ENCODE measurements around the gene HADH.

HADH gene

DNA sequence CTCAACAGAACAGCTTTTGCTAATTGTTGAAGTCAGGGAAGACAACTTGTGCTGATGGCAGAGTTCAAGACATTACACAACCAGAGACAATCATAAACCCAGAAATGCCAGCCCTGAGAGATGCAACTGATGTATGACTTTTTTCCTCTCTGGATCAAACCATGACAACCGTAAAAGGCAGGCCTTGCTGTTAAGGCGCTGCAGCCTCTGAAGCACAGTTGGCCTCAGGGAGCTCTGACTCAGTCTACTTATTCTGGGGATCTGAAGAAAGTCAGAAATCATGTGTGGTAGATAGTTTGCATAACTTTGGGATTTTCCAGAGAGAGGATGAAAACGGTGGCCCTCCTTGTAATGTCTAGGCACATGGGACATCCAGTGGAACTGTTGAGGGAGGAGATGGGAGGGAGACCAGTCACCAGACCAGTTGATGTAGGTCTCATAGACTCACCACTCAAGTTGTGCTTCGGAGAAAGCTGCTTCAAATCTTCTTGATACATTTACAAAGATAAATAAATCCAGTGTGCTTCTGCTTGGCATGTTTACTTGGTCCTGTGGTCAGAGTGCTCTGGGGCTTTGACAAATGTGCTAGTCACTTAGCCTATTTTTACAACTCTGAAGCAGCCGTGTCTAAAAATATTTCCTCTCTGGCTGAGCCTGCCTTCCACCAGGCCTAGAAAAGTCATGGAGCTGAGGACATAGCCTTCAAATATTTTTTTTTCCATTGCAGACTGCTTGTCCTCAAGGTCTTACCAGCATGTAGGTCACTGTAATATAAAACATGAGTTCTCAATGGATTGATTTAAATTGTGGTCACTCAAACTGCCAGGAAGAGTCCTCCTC, 7.5 kb downstream of the HADH start:
- H4K20me1 ChIP-seq (ENCODE audit: control insufficient read depth, insufficient read depth, low read depth, low read length), result peaks cover 20% of the 10 kb centered on the region
- peaks cover 94% of the 10 kb centered on the region for H3K79me2 ChIP-seq (ENCODE audit: control insufficient read depth, low read length)
- peaks cover 36% of the 10 kb centered on the region for H3K4me1 ChIP-seq (ENCODE audit: control insufficient read depth, low read length)
- no peaks in the 10 kb centered on the region for H3K9me2 ChIP-seq (replicated peaks; ENCODE audit: control insufficient read depth, low read length)
- H3K4me2 ChIP-seq (ENCODE audit: low read length), result no peak overlapping the region
- TF ChIP-seq EZH2phosphoT487 (IDR thresholded peaks at IDR 0.05; ENCODE audit: borderline replicate concordance, low read length), result no peak
- H3K27ac ChIP-seq (ENCODE audit: low read depth, low read length), result no peak overlapping the region
- H3K36me3 ChIP-seq (ENCODE audit: control insufficient read depth, low read length), result peaks cover 71% of the 10 kb centered on the region
- no peak overlapping the region for H3K4me3 ChIP-seq (ENCODE audit: low read length)
- peaks cover 4% of the 10 kb centered on the region; the same call in 1 of the 2 replicates for H3F3A ChIP-seq (ENCODE audit: control insufficient read depth, insufficient read depth)
- no peaks in the 10 kb centered on the region for H3K27me3 ChIP-seq (ENCODE audit: control insufficient read depth, low read length)
- no peaks in the 10 kb centered on the region for H3K9me3 ChIP-seq (ENCODE audit: control insufficient read depth, insufficient read depth, low read length)

- Histone ChIP-seq H3K4me2 (ENCODE audit: low read length) (no peak overlapping the region), H3K9me3 (ENCODE audit: control insufficient read depth, insufficient read depth, low read length) (no peaks in the 10 kb centered on the region), H3K27ac (ENCODE audit: low read depth, low read length) (no peak overlapping the region), H3K4me1 (ENCODE audit: control insufficient read depth, low read length) (peaks cover 30% of the 10 kb centered on the region), H4K20me1 (ENCODE audit: control insufficient read depth, insufficient read depth, low read depth, low read length) (peaks cover 17% of the 10 kb centered on the region), H3K36me3 (ENCODE audit: control insufficient read depth, low read length) (peaks cover 68% of the 10 kb centered on the region), H3F3A (ENCODE audit: control insufficient read depth, insufficient read depth) (peaks cover 4% of the 10 kb centered on the region; the same call in 1 of the 2 replicates), H3K27me3 (ENCODE audit: control insufficient read depth, low read length) (no peaks in the 10 kb centered on the region), H3K9me2 (replicated peaks; ENCODE audit: control insufficient read depth, low read length) (no peaks in the 10 kb centered on the region), H3K79me2 (ENCODE audit: control insufficient read depth, low read length) (peaks cover 88% of the 10 kb centered on the region), H3K4me3 (ENCODE audit: low read length) (no peak overlapping the region)
- no peak for TF ChIP-seq CTCF (IDR thresholded peaks at IDR 0.05; ENCODE audit: low read depth, low read length, poor library complexity, severe bottlenecking)
- TF ChIP-seq EZH2phosphoT487 (IDR thresholded peaks at IDR 0.05; ENCODE audit: borderline replicate concordance, low read length), result no peak
These were observed 8.1 kb downstream of the HADH start for GRCh38 chr4:107997794-107998193.

DNA sequence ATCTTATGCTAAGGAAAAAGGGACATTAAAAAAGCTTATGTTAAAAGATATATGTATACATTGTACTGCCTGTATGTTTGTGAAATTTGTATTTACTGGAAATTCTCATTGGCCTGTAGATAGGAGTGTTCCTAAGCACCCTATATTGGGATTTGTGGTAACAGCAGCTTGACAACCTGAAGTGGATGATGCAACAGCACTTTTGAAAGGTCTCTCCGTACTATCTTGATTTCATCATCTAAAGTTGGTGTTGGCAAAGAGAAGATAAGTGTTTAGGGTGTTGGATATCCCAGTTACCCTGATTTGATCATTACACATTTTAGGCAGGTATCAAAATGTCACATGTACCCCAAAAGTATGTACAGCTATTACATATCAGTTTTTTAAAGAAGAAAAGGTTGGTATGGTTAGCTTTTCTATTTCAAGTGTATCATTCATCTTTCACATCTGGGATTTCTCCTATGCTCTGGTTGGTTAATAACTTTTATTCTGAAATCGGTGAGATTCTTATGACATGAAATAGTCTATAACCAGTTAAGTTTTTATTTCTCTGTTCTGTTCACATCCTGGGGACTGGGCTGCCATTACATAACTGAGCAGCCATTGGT, 10.3 kb downstream of the HADH start:
- peaks cover 66% of the 10 kb centered on the region for H3K79me2 ChIP-seq (ENCODE audit: control insufficient read depth, low read length)
- peaks cover 60% of the 10 kb centered on the region for H3K36me3 ChIP-seq (ENCODE audit: control insufficient read depth, low read length)
- peaks cover 7% of the 10 kb centered on the region for H3K4me1 ChIP-seq (ENCODE audit: control insufficient read depth, low read length)
- H4K20me1 ChIP-seq (ENCODE audit: control insufficient read depth, insufficient read depth, low read depth, low read length), result peaks cover 7% of the 10 kb centered on the region
- no peak overlapping the region for H3K4me3 ChIP-seq (ENCODE audit: low read length)
- H3K9me3 ChIP-seq (ENCODE audit: control insufficient read depth, insufficient read depth, low read length), result no peaks in the 10 kb centered on the region
- no peaks in the 10 kb centered on the region for H3K9me2 ChIP-seq (replicated peaks; ENCODE audit: control insufficient read depth, low read length)
- H3F3A ChIP-seq (ENCODE audit: control insufficient read depth, insufficient read depth), result no peaks in the 10 kb centered on the region
- H3K4me2 ChIP-seq (ENCODE audit: low read length), result no peak overlapping the region
- no peak overlapping the region for H3K27ac ChIP-seq (ENCODE audit: low read depth, low read length)
- TF ChIP-seq EZH2phosphoT487 (IDR thresholded peaks at IDR 0.05; ENCODE audit: borderline replicate concordance, low read length) (no peak), CTCF (IDR thresholded peaks at IDR 0.05; ENCODE audit: low read depth, low read length, poor library complexity, severe bottlenecking) (no peak)
- H3K27me3 ChIP-seq (ENCODE audit: control insufficient read depth, low read length), result no peaks in the 10 kb centered on the region

Data from DOHH2 (cell line).